Stimulated activated CD4-positive, alpha-beta T cell treated with anti-CD3 and anti-CD28 coated beads, Interleukin-2, amount 100 ng/mL, for 4 hours (primary cell): ENCODE results near the gene CALCB.
"Not testable (repeated sequence)": the region's sequence is repeated elsewhere in the genome, so short reads cannot be mapped to it uniquely, and the experiment has no call there.

Source experiments
- DNase-seq: peaks from one replicate; pipeline ENCODE4 v3.0.0-alpha.2; 2020; ENCODE audit warnings: low read depth

Gene CALCB

GRCh38 chr11:15073361-15074205 is at the start of gene CALCB:
CALCB (plus strand) TSS chr11:15073593; CDS start chr11:15074719, 1,126 bp downstream.
- no peak for DNase-seq

- DNase-seq = no peak
Observed at GRCh38 chr11:15027011-15027410, 46.4 kb upstream of the CALCB start.

DNA sequence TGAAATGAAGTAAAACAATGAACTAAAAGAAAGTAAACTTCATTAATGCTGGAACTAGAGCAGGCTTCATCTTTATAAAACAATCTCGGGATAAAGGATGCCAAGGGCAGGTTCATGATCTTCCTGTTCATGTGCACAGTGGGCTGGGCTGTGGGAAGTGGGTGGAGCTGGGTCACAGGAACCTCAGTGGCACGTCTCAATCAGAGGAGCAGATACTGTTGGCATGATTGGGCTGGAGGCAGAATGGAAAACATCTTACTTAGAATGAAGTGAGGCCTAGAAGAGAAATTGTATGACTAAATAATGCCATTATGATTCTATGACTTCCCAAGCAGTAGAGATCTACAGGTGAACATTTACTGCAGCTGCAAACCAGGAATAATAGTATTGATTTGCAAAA is 45.4 kb upstream of the CALCB start:
- no peak for DNase-seq

DNA sequence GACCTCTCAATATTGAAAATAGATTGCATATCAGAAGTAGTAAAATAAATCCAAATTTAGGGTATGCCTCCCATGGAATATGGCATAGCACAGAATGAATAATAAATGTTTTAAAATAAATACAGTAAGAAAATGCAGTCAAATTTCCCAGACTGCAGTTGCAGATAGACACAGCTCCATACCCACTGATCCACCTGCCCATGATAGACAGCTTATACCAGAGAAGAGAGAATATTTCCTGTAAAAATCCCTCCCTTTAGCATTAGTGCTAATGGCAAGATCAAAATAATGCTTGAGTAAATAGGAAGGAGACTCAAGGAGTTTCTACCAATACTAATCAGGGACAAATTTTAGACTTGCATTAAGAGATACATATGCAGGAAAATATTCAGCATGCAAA is 45.0 kb upstream of the CALCB start:
- no peak for DNase-seq

DNA sequence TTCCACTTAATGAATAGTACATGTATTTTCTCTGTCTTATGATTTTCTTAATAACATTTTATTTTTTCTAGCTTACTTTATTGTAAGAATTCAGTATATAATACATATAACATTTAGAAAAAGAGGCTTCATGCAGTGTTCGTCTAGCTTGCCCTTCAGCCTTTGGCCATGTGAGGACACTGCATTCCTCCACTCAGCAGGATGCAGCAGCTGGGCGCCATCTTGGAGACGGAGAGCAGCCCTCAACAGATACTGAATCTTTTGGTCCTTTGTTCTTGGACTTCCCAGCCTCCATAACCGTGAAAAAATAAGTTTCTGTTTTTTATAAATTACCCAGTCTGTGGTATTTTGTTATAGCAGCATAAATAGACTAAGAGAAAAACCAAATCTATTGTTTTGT is 41.4 kb upstream of the CALCB start:
- not testable (repeated sequence) for DNase-seq

- no peak for DNase-seq
Observed at GRCh38 chr11:15034687-15035267, 38.6 kb upstream of the CALCB start.

- no peak for DNase-seq
Observed at GRCh38 chr11:15035283-15035682, 38.1 kb upstream of the CALCB start.

- DNase-seq = no peak
Observed at GRCh38 chr11:15038963-15039362, 34.4 kb upstream of the CALCB start.

- no peak for DNase-seq
Observed at GRCh38 chr11:15045209-15045608, 28.2 kb upstream of the CALCB start.

GRCh38 chr11:15045891-15046290 is 27.5 kb upstream of the CALCB start:
- DNase-seq = no peak

DNA sequence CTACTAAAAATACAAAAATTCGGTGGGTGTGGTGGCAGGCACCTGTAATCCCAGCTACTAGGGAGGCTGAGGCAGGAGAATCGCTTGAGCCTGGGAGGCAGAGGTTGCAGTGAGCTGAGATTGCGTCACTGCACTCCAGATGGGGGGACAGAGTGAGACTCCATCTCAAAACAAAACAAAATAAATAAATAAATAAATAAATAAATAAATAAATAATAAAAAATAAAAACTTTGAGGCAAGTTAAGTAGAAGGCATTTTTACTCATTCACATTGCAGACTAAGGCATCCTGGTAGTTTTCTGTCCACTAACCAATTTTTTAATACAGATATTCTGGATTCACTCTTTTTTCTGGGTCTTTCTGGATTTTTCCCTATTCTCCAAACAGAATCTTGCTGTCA is 26.7 kb upstream of the CALCB start:
- not testable (repeated sequence) for DNase-seq

DNA sequence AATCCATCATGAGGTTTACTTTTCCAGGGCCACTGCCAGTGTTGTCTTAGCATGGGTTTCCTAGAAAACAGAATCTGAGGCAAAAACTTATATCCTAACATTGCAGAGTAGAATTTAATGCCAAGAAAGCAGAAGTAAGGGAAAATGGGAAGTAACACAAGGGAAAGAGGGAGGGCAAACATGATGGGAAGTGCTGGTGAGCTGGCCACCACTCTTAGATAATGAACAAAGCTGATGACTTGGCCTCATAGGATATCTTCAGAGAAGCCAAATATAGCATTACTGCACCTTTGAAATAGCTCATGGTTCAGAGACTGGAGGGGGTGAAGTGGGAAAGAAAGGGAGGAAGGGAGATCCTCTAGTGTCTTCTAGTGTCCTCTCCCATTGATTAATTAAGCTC is 24.8 kb upstream of the CALCB start:
- DNase-seq = no peak

- no peak for DNase-seq
Observed at GRCh38 chr11:15053191-15053685, 20.2 kb upstream of the CALCB start.

DNA sequence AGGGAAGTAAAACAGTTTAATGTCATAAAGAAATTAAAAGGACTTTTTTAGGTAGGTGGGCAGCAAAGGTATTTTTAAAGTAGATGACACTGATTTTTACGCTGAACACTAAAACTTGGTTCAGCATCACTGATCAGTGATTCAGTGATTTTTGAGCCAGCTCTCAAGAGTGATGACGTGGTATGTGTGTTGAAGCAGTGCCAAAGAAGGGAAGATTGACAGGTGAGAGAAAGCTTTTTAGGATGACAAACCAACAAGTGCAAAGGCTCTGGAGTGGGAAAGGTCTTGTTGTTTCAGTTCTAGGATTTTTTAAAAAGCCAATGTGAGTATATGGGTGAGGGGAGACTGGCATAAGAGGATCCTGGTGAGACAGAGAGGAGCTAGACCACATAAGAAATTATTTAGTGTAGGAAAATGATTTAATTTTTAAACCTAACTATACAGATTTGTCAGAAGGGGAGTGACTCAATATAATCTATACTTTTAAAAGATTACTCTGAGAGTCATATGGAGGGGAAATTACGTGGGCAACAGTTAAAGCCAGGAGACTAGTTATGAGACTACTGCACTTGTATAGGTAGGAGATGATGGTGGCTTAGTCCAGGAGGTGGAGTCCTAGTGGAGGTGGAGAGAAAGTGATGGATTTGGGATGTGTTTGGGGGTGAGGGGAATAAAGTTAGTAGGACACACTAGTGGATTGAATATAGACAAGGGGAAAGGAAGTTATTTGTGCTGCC is 17.6 kb upstream of the CALCB start:
- DNase-seq = no peak

GRCh38 chr11:15057329-15057728 is 16.1 kb upstream of the CALCB start:
- no peak for DNase-seq

GRCh38 chr11:15059132-15059915 is 14.1 kb upstream of the CALCB start:
- DNase-seq = no peak

- no peak for DNase-seq
Observed at GRCh38 chr11:15062599-15062998, 10.8 kb upstream of the CALCB start.

GRCh38 chr11:15069751-15070150 is 3.6 kb upstream of the CALCB start:
- DNase-seq = not testable (repeated sequence)

DNA sequence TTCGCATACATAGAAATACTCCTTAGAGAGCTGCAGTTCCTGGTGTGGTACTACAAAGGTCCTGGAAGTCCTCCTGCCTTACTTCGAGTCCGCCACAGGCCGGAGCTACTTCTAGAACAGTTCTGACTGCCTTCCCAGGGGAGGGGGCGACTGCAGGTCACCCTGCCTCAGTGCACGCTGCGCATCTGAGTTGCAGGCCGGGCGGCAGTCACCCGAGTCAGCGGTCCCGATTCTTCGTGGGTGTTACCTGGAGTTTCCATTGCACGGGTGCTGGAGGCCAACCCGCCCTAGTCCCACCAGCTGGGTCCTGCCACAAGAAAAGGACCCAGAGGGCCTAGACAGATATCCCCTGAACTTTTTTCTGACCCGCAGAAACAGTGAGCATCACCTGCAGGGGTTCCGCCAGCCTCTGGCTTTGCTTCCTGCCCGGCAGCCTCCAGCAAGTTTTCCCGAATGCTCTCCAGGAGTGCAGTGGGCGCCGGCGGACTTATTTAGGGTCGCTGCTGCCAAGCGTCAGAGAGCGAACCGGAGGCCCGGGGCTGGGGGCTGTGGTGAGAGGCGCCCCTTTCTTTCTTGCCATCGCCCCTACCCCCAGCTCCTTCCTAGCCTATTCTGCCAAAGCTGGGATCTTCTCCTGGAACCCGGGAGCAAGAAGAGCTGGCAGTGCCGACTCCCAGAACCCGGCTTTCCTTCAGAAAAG is 1.7 kb upstream of the CALCB start:
- DNase-seq = no peak

DNA sequence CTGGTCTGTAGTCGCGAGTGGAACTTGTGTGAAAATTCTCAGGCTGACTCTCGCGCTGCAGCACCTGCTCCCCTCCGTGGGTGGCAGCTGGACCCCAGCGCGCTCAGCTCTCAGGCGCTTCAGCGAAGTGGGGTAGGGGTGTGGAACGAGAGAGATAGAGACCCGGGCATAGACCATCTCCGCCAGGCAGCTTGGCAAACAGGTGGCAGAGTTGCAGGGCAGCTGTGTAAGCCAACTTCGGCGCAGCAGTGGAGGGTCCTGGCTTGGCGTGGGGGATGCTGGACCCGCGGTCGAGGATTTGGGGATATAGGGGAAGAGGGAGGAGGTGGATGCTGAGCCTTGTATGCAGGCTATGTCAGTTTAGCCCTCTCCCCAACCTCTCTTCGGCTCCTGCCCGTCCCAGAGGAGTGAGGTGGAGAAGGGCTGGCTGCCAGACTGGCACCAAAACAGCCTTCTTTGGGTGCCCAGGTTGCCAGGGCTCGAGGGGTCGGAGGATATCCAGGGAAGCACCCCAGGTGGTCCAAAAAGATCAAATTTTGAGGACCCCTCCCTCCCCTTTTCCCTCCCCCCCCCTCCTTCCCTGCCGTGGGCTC is 746 bp upstream of the CALCB start:
- DNase-seq = no peak
